Skeletal muscle satellite cell (primary cell): Measurements from ENCODE around the gene TRIM33.
"Not testable (repeated sequence)": the region's sequence is repeated elsewhere in the genome, so short reads cannot be mapped to it uniquely, and the experiment has no call there.

Source experiments
- H3K27me3 ChIP-seq: 2 replicates; pipeline ENCODE4 v1.7.0; 2013; ENCODE audit warnings: low read length; ENCODE audit not compliant: control insufficient read depth, insufficient read depth
- H3K36me3 ChIP-seq: 2 replicates; pipeline ENCODE4 v1.7.0; 2013; ENCODE audit warnings: mild to moderate bottlenecking, control low read depth, low read length; ENCODE audit not compliant: insufficient read depth
- H3K4me1 ChIP-seq: 2 replicates; pipeline ENCODE4 v1.7.0; 2013; ENCODE audit warnings: low read length; ENCODE audit not compliant: control insufficient read depth, insufficient read depth
- H3K4me2 ChIP-seq: 2 replicates; pipeline ENCODE4 v1.7.0; 2013; ENCODE audit warnings: mild to moderate bottlenecking, low read length
- H3K4me3 ChIP-seq: 2 replicates; pipeline ENCODE4 v1.7.0; 2013; ENCODE audit warnings: low read length
- H3K9ac ChIP-seq: 2 replicates; pipeline ENCODE4 v1.7.0; 2013; ENCODE audit warnings: mild to moderate bottlenecking, low read depth, low read length, moderate library complexity
- H3K9me3 ChIP-seq: replicated peaks from 2 replicates; pipeline ENCODE4 v1.7.0; 2013; ENCODE audit warnings: mild to moderate bottlenecking, control low read depth, low read length

The TRIM33 gene

DNA sequence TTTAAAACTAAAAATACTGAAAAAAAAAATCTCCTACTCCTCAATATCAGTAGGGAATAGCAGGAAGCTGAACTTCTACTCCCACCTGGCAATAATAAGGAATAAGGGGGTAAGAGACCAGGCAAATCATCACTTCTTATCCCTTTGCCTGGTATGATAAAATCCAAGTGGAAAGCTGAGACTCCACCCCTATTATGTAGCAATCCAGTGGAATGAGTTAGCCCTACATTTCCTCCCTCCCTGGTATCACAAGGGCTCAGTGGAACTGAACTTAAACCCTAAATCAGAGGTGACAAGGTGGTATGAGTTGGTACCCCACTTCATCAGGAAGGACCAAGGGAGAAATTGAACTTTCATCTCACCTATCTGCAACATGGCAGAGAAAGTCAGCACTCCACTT is 25.7 kb downstream of the TRIM33 start:
- H3K9me3 ChIP-seq = no peaks in the 10 kb centered on the region
- H3K4me3 ChIP-seq = no peak overlapping the region
- no peak overlapping the region for H3K9ac ChIP-seq
- H3K4me2 ChIP-seq = no peak overlapping the region
- H3K27me3 ChIP-seq = no peaks in the 10 kb centered on the region
- no peaks in the 10 kb centered on the region for H3K36me3 ChIP-seq
- H3K4me1 ChIP-seq = no peaks in the 10 kb centered on the region

DNA sequence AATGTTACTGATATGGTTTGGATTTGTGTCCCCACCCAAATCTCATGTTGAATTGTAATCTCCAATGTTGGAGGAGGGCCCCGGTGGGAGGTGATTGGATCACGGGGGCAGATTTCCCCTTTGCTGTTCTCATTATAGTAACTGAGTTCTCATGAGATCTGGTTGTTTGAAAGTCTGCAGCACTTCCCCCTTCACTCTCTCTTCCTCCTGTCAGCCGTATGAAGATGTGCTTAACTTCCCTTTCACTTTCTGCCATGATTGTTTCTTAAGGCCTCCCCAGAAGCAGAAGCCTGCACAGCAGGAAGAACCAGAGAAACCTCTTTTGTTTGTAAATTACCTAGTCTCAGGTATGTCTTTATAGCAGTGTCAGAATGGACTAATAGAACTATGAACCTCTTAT is 28.4 kb downstream of the TRIM33 start:
- H3K27me3 ChIP-seq = no peaks in the 10 kb centered on the region
- no peaks in the 10 kb centered on the region for H3K9me3 ChIP-seq
- H3K9ac ChIP-seq = no peak overlapping the region
- no peak overlapping the region for H3K4me2 ChIP-seq
- no peaks in the 10 kb centered on the region for H3K4me1 ChIP-seq
- H3K36me3 ChIP-seq = no peaks in the 10 kb centered on the region
- H3K4me3 ChIP-seq = no peak overlapping the region

DNA sequence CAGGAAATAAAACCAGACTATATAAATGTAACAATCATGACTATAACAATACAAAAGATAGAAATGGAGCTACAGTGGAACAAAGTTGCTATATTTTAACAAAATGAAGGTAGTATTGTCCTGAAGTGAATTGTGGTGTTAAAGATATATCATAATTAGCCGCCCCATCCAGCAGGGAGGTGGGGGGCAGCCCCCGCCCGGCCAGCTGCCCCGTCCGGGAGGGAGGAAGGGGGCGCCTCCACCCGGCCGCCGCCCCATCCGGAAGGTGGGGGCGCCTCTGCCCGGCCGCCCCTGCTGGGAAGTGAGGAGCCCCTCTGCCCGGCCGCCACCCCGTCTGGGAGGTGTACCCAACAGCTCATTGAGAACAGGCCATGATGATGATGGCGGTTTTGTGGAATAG is 31.4 kb downstream of the TRIM33 start:
- H3K36me3 ChIP-seq, H3K9ac ChIP-seq, H3K4me3 ChIP-seq, H3K4me1 ChIP-seq, H3K27me3 ChIP-seq, H3K9me3 ChIP-seq, H3K4me2 ChIP-seq: not testable (repeated sequence)

DNA sequence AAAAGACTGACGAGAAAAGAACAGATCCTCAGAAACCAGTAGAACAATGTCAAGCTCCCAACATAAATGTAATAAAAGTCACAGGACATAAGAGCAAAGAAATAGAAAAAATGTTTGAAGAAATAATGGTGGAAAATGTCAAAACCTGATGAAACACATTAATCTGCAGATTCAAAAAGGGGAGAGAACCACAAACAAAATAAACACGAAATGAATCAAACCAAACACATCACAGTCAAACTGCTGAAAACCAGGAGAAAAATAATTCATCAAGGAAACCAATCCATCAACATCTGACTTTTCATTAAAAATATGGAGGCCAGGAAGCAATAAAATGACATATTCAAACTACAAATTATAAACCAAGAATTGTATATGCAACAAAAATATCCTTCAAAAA is 31.9 kb downstream of the TRIM33 start:
- Histone ChIP-seq H3K4me2 (no peak overlapping the region), H3K4me1 (peaks cover 8% of the 10 kb centered on the region), H3K9me3 (no peaks in the 10 kb centered on the region), H3K27me3 (no peaks in the 10 kb centered on the region), H3K36me3 (no peaks in the 10 kb centered on the region), H3K4me3 (no peak overlapping the region), H3K9ac (no peak overlapping the region)

DNA sequence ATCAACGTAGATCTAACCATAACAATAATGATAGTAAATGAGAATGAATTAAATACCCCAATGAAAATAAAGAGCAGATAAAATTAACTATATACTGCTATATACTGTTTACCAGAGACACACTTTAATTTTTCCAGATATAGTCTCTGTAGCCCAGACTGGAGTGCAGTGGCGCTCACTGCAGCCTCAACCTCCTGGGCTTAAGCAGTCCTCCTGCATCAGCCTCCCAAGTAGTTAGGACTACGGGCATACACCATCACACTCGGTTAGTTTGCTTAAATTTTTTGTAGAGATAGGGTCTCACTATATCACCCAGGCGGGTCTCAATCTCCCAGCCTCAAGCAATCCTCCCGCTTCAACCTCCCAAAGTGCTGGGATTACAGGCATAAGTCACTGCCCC is 37.2 kb downstream of the TRIM33 start:
- Histone ChIP-seq H3K27me3 (no peaks in the 10 kb centered on the region), H3K9ac (no peak overlapping the region), H3K36me3 (no peaks in the 10 kb centered on the region), H3K4me3 (no peak overlapping the region), H3K9me3 (no peaks in the 10 kb centered on the region), H3K4me1 (peaks cover 8% of the 10 kb centered on the region), H3K4me2 (no peak overlapping the region)

DNA sequence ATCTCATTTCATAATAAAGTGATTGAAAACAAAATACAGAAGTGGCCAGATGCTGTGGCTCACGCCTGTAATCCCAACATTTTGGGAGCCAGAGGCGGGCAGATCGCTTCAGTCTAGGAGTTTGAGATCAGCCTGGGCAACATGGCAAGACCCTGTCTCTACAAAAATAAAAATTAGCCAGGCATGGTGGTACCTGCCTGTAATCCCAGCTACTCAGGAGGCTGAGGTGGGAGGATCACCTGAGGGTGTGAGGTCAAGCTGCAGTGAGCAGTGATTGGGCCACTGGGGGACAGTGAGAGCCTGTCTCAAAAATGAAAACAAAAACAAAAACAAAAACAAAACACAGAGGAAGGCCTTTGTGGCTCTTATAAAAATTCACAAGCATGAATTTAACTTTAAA is 38.6 kb downstream of the TRIM33 start:
- Histone ChIP-seq H3K4me3 (no peak overlapping the region), H3K4me1 (peaks cover 8% of the 10 kb centered on the region), H3K36me3 (no peaks in the 10 kb centered on the region), H3K27me3 (no peaks in the 10 kb centered on the region), H3K9ac (no peak overlapping the region), H3K4me2 (no peak overlapping the region), H3K9me3 (no peaks in the 10 kb centered on the region)

DNA sequence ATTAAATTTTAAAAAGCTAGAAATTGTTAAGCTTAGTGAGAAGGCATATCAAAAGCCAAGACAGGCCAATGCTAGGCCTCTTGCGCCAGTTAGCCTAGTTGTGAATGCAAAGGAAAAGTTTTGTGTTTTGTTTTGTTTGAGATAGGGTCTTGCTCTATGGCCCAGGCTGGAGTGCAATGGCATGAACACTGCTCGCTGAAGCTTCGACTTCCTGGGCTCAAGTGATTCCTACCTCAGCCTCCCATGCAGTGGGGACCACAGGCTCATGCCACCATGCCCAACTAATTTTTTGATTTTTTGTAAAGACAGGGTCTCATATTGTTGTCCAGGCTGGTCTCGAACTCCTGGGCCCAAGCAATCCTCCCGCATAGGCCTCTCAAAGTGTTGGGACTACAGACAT is 40.3 kb downstream of the TRIM33 start:
- Histone ChIP-seq H3K36me3 (no peaks in the 10 kb centered on the region), H3K9me3 (no peaks in the 10 kb centered on the region), H3K4me1 (no peaks in the 10 kb centered on the region), H3K9ac (no peak overlapping the region), H3K27me3 (no peaks in the 10 kb centered on the region), H3K4me2 (no peak overlapping the region), H3K4me3 (no peak overlapping the region)

DNA sequence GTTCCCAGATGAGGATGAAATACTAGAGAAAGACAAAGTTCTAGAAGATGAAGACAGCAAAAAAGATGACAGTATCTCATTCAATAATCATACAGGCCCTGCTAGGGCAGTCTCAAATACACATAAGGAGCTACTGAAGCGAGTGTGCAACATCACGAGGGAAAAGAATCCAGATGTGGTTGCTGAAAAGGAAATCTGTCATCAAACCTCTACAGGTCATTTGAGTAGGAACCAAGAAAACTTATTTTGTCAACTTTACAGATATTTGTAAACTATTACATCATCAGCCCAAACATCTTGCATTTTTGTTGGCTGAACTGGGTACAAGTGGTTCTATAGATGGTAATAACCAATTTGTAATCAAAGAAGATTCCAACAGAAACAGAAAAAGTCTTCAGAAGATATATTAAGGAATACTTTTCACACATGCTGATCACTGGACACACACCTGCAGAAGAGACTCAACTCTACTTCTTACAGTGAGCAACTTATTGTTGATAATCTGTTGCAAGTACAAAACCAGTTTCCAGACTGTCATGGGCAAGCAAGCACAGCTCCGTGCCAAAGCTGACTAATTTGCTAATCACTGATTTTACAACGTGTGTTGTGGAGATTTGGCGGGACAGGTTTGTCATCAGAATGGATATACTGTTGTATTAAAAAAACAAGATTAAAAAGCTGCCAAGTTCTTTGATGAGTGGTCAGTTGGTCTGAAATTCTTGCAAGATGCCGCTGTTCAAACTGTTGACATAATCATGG is 42.1 kb downstream of the TRIM33 start:
- no peak overlapping the region for H3K4me2 ChIP-seq
- no peaks in the 10 kb centered on the region for H3K9me3 ChIP-seq
- H3K9ac ChIP-seq = no peak overlapping the region
- H3K4me3 ChIP-seq = no peak overlapping the region
- no peaks in the 10 kb centered on the region for H3K36me3 ChIP-seq
- H3K27me3 ChIP-seq = no peaks in the 10 kb centered on the region
- H3K4me1 ChIP-seq = no peaks in the 10 kb centered on the region

DNA sequence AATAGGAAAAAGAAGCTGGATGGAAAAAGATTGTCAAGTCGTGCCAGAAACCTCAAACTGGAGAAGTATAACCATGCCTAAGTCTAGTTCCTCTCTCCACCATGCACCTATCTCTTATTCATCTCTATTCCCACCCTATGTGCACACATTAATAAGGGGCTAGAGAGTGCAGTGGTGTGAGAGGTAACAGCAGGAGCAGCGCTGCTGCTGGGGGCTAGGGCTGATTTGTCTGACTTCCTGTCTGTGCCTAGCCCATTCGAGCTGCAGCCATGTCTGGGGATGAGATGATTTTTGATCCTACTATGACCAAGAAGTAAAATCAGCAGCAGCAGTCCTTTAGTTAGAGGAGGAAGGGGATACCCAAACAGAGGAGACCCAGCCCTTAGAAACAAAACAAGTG is 43.0 kb downstream of the TRIM33 start:
- Histone ChIP-seq H3K4me1 (no peaks in the 10 kb centered on the region), H3K9ac (no peak overlapping the region), H3K4me2 (no peak overlapping the region), H3K4me3 (no peak overlapping the region), H3K36me3 (no peaks in the 10 kb centered on the region), H3K9me3 (no peaks in the 10 kb centered on the region), H3K27me3 (no peaks in the 10 kb centered on the region)

DNA sequence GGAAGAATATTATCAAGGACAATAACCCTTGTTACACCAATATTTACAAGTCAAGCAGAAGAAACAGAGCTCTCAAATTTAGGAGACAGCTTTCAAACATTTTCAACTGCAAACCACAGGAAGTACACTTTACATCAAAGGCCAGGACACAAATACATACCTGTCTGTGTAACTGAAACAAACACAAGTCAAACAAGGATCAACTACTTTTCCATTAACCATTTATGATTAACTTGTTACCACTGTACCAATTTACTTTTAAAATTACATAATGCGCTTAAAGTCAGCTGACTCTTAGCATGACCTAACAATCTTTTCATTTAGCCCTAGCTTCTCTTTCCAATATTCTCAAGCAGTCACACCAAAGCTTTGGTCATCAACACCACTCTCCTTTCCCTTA is 43.5 kb downstream of the TRIM33 start:
- no peak overlapping the region for H3K4me3 ChIP-seq
- H3K4me2 ChIP-seq = no peak overlapping the region
- no peak overlapping the region for H3K9ac ChIP-seq
- no peaks in the 10 kb centered on the region for H3K4me1 ChIP-seq
- no peaks in the 10 kb centered on the region for H3K9me3 ChIP-seq
- no peaks in the 10 kb centered on the region for H3K36me3 ChIP-seq
- H3K27me3 ChIP-seq = no peaks in the 10 kb centered on the region

DNA sequence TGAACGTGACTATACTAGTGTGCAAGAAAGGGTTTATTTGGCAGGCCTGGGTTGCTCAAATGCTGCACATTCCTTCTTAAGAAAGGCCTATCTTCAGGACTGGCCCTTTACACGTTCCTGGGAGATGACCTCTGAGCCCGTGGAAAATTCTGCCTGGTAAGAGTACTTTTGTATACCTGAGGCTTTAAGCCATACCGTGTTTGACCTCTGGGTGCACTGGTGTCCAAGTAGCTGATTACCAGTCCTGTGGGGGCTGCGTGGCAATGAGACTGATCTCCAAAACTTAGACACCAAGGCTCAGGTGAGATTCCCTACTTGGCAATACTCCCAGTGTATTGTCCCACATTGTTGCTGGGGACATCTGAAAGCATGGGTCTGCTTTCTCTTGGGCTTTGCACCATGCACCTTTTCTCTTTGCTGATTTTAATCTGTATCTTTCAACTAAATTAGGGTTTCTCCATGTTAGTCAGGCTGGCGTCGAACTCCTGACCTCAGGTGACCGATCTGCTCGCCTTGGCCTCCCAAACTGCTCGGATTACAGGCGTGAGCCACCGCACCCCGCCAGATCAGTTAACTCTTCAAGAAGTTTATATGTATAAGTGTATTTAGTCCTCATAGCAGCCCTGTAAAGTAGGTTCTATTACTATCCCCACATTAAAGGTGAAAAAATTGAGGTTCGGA is 44.5 kb downstream of the TRIM33 start:
- H3K4me2 ChIP-seq = no peak overlapping the region
- H3K27me3 ChIP-seq = no peaks in the 10 kb centered on the region
- H3K9ac ChIP-seq = no peak overlapping the region
- no peaks in the 10 kb centered on the region for H3K36me3 ChIP-seq
- no peak overlapping the region for H3K4me3 ChIP-seq
- H3K9me3 ChIP-seq = no peaks in the 10 kb centered on the region
- no peaks in the 10 kb centered on the region for H3K4me1 ChIP-seq

DNA sequence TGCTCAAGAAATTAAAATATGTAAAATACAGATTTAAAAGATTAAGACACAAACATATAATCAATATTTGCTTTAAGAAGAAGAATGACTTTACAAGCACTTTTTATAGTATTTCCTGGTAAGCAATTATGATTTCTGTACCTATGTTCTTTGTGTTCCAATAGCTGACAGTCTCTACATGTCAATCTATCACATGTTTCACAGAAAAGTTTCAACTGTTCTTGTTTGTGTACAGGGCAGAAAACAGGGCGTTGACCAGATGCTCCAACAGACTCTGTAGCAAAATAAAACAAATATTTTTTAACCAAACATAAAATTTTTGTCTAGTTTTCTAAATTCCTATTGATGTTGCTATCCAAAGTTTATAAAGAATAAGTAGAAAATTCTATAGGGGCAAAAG is 48.0 kb downstream of the TRIM33 start:
- H3K36me3 ChIP-seq = peaks cover 13% of the 10 kb centered on the region
- no peaks in the 10 kb centered on the region for H3K9me3 ChIP-seq
- H3K27me3 ChIP-seq = no peaks in the 10 kb centered on the region
- no peak overlapping the region for H3K4me3 ChIP-seq
- H3K9ac ChIP-seq = no peak overlapping the region
- peaks cover 7% of the 10 kb centered on the region for H3K4me1 ChIP-seq
- H3K4me2 ChIP-seq = no peak overlapping the region
